Activated naive CD8-positive, alpha-beta T cell treated with anti-CD3 and anti-CD28 coated beads, Interleukin-2, amount 50 U/mL, for 16 hours (primary cell): ENCODE measurements around the gene SSH3.

Source experiments
- DNase-seq: peaks from one replicate; pipeline ENCODE4 v3.0.0-alpha.2; 2020; ENCODE audit warnings: low read depth, low spot score

SSH3 gene

GRCh38 chr11:67345247-67345919 is 42.1 kb downstream of the SSH3 start:
- DNase-seq, result no peak

- DNase-seq, result no peak
Observed at GRCh38 chr11:67345920-67346819, 42.8 kb downstream of the SSH3 start.

GRCh38 chr11:67347964-67348749 is 44.8 kb downstream of the SSH3 start:
- no peak for DNase-seq

GRCh38 chr11:67349036-67349435 is 45.7 kb downstream of the SSH3 start:
- no peak for DNase-seq

GRCh38 chr11:67349457-67349856 is 46.1 kb downstream of the SSH3 start:
- no peak for DNase-seq

GRCh38 chr11:67349928-67350465 is 46.7 kb downstream of the SSH3 start:
- DNase-seq, result no peak

- peak; percentile 34 for DNase-seq
Observed at GRCh38 chr11:67351275-67352005, 48.1 kb downstream of the SSH3 start.

GRCh38 chr11:67352546-67353316 is 49.4 kb downstream of the SSH3 start:
- DNase-seq, result no peak

GRCh38 chr11:67353317-67354074 is 50.2 kb downstream of the SSH3 start, which contains the start of gene POLD4:
POLD4 (minus strand) TSS chr11:67353546; CDS start chr11:67353399, 147 bp downstream.
- DNase-seq, result peak; percentile 94

GRCh38 chr11:67354075-67355022 is 51.0 kb downstream of the SSH3 start:
- no peak for DNase-seq

GRCh38 chr11:67355023-67355793 is 51.9 kb downstream of the SSH3 start:
- no peak for DNase-seq

GRCh38 chr11:67355794-67356386 is 52.6 kb downstream of the SSH3 start:
- DNase-seq, result no peak

GRCh38 chr11:67356387-67356863 is 53.1 kb downstream of the SSH3 start:
- DNase-seq, result no peak

GRCh38 chr11:67356864-67357561 is 53.7 kb downstream of the SSH3 start:
- peak; percentile 40 for DNase-seq

- no peak for DNase-seq
Observed at GRCh38 chr11:67357831-67358670, 54.7 kb downstream of the SSH3 start.
